ENCODE measurements around the gene ASPHD1.
"Not testable (repeated sequence)": the region's sequence is repeated elsewhere in the genome, so short reads cannot be mapped to it uniquely, and the experiment has no call there.

Gene ASPHD1

DNA sequence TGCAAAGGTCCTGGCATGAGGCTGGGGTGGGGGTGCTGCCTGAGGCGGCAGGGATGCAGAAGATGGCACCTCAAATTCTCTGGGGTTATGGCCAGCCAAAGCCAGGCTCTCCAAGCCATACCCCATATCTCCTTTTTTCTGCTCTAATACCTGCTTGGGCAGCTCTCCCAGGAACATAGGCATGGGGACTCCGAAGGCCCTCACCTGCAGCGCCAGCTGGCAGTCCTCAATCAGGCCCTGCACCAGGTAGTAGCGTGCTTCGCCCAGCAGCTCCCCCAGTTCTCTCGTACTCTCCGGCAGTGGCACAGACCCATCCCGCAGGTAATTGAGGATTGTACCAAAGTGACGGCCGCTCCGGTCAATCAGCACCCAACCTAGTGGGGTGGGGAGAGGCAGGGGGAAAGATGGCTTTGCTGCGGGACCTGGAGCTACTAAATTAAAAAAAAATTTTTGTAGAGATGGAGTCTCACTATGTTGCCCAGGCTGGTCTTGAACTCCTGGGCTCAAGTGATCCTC lies 22.8 kb downstream of the ASPHD1 start:
- DNase-seq (ENCODE audit: low read depth), result no peak
- H3K4me3 ChIP-seq (ENCODE audit: low read depth, low read length), result no peak overlapping the region
- TF ChIP-seq, protein P1, sequence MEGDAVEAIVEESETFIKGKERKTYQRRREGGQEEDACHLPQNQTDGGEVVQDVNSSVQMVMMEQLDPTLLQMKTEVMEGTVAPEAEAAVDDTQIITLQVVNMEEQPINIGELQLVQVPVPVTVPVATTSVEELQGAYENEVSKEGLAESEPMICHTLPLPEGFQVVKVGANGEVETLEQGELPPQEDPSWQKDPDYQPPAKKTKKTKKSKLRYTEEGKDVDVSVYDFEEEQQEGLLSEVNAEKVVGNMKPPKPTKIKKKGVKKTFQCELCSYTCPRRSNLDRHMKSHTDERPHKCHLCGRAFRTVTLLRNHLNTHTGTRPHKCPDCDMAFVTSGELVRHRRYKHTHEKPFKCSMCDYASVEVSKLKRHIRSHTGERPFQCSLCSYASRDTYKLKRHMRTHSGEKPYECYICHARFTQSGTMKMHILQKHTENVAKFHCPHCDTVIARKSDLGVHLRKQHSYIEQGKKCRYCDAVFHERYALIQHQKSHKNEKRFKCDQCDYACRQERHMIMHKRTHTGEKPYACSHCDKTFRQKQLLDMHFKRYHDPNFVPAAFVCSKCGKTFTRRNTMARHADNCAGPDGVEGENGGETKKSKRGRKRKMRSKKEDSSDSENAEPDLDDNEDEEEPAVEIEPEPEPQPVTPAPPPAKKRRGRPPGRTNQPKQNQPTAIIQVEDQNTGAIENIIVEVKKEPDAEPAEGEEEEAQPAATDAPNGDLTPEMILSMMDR (conservative IDR thresholded peaks at IDR 0.05; ENCODE audit: low read depth, low read length), result no peak

DNA sequence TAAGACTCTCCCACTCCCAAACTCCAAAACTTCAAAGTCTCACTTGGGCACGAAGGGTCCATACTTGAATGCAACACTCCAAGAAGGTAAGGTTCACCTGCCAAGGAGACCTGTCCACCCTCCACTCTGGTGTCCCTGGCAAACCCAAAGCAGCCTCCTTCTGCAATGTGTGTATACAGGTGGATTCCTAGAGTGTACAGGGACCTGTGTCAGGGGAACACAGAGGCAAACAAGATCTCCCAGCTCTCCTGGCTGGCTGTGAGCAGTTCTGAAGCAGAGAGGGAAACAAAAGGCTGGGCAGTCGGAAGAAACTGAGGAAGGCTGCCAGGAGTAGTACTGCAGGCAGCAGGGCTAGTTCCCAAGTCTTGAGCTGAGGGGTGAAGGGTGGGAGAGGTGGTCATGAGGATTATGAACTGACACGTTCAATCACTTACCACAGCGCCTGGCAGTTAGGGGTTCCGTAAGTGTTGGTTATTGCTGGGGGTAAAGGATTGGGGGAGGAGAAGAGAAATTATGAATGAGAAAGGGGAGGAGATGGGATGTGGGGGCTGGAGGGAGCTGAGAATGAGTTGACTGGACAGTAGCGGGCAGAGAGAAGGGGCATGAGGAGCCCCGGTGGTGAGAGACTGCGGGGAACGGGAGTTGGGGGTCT lies 24.9 kb downstream of the ASPHD1 start:
- TF ChIP-seq, protein P1 (conservative IDR thresholded peaks at IDR 0.05; ENCODE audit: low read depth, low read length), result no peak
- H3K4me3 ChIP-seq (ENCODE audit: low read depth, low read length), result peak overlapping the region; percentile 91
- DNase-seq (ENCODE audit: low read depth), result peak; percentile 26

DNA sequence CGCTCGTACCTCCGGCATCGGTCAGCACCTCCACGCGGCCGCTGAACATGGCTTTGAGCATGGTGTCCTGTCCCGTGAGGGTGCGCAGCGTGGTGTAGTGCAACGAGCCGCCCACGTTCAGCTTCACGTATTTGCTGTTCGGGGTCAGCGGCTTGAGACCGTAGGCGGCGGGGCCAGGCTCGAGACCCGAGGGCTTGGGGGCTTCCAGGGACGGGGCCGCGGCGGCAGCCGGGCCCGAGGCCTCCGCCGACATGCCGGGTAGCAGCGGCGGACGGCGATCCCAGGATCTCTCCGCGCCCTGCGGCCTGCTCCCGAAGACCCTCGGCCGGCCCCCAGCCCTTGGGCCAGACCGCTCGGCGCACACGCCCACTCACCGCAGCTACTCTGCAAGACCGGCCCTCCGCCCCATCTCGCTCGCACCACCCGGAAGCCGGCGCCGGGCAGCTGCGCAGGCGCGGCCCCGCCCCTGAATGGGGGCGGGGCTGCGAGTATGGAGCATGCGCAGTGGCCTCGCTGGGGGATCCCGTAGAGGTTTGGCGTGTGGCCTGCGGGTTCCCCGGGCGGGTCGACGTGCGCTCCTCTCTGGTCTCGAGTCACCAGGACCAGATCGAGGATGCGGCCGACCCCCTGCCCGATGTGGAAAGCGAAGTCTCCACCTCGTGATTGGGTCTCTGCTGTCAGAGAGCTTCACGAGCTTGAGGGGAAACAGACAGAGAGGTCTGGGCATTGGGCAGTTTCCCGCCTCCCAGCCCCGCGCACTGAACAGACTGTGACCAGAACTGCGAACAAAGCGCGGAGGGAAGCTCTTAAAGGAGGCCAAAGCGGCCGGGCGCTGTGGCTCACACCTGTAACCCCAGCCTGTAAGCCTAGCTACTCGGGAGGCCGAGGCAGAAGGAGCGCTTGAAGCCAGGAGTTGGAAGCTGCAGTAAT lies 25.8 kb downstream of the ASPHD1 start, which contains the start of gene KCTD13:
Gene KCTD13 (minus strand): TSS at position 446 of the 930 bp plus-strand sequence. CDS start 193 bp downstream, at position 253.
- TF ChIP-seq, protein P1 (conservative IDR thresholded peaks at IDR 0.05; ENCODE audit: low read depth, low read length), result no peak
- DNase-seq (ENCODE audit: low read depth), result peak; percentile 79
- H3K4me3 ChIP-seq (ENCODE audit: low read depth, low read length), result peak within 1 kb of the TSS; percentile 91

DNA sequence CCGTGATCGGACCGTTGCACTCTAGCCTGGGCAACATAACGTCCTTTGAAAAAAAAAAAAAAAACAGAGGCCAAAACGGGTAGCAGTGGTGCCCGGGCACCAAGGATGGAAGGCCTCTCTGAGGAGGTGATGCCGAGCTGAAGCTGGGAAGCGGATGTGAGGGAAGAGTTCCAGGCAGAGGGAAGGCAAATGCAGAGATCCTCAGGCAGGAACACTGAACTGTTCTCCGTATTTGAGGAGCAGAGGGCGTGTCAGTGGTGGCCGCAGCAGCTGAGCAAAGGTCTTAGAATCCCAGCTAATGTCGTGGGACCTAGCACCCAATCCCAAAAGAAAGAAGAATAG lies 26.4 kb downstream of the ASPHD1 start:
- TF ChIP-seq, protein P1 (conservative IDR thresholded peaks at IDR 0.05; ENCODE audit: low read depth, low read length), result no peak
- no peak for DNase-seq (ENCODE audit: low read depth)
- H3K4me3 ChIP-seq (ENCODE audit: low read depth, low read length), result peak overlapping the region; percentile 91

DNA sequence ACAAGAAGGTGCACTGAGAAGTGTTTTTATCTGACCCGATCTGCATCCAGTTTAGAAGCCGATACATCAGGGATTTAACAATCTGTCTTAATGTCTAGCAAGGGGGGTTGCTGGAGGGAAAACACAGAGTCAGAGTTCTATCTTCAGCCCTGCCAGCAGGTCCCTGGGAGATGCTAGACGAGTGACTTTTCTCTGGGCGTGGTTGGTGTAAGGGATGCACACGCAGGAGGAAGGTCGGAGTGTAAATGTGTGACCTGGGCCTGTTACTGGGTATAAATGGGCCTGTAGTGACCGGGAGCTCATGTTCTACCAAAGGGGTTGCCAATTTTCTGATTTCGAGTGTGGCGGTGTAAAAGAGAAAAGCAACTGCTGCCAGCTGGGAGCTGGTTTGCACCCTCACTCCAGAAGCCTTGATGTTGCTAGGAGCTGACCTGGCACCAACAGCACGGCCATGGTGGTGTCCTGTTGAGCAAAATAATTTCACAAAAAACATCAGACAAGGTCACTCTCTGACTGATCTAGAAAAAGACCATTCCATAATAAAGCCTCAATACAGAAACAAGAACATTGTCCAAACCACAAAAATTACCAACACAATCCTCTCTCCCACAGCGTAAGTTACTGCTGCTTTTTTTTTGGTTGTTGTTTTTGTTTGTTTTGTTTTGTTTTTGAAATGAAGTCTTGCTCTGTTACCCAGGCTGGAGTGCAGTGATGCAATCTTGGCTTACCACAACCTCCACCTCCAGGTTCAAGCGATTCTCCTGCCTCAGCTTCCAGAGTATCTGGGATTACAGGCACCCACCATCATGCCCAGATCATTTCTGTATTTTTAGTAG lies 27.0 kb downstream of the ASPHD1 start:
- TF ChIP-seq, protein P1 (conservative IDR thresholded peaks at IDR 0.05; ENCODE audit: low read depth, low read length), result no peak
- peak overlapping the region; percentile 91 for H3K4me3 ChIP-seq (ENCODE audit: low read depth, low read length)
- peak; percentile 21 for DNase-seq (ENCODE audit: low read depth)

DNA sequence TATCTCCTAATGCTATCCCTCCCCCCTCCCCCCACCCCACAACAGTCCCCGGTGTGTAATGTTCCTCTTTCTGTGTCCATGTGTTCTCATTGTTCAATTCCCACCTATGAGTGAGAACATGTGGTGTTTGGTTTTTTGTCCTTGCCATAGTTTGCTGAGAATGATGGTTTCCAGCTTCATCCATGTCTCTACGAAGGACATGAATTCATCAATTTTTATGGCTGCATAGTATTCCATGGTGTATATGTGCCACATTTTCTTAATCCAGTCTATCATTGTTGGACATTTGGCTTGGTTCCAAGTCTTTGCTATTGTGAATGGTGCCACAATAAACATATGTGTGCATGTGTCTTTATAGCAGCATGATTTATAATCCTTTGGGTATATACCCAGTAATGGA lies 31.5 kb downstream of the ASPHD1 start:
- DNase-seq (ENCODE audit: low read depth); H3K4me3 ChIP-seq (ENCODE audit: low read depth, low read length): not testable (repeated sequence)

DNA sequence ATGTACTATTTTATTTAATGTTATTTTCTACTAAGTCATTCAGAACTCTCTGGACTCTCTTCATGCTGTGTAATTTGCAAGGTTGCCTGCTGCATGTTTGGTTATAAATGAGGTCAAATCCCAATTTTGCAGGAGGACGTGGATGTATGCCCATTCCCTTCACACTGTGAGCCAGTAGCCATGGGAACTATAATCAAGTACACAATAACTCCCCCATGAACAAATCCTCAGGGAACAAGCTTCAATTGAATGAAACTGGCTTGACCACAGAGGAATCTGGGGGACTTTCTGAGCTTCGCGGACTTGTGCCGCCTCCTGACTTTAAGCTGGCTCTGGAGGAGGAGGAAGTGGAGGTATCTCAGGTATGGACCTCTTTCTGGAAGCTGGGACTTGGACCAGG lies 40.4 kb downstream of the ASPHD1 start:
- no peak for DNase-seq (ENCODE audit: low read depth)
- TF ChIP-seq, protein P1 (conservative IDR thresholded peaks at IDR 0.05; ENCODE audit: low read depth, low read length), result no peak
- no peak overlapping the region for H3K4me3 ChIP-seq (ENCODE audit: low read depth, low read length)

Measured in choroid plexus epithelial cell (primary cell).